ENCODE measurements around the gene SLC25A19.

Gene SLC25A19

GRCh38 chr17:75326226-75326848 lies 37.1 kb upstream of the SLC25A19 start:
- DNase-seq: no peak
- H3K27ac ChIP-seq: no peak overlapping the region
- TF ChIP-seq CTCF (IDR thresholded peaks at IDR 0.05; ENCODE audit: low read depth, low read length, missing control alignments): no peak
- no peak overlapping the region for H3K4me3 ChIP-seq (ENCODE audit: low read depth, low read length)
- H3K36me3 ChIP-seq (replicated peaks): peaks cover 11% of the 10 kb centered on the region
- in situ Hi-C loops (cut with HindIII; ENCODE audit: low pct_ligation_motif_present, low sequenced_read_pairs): no loop called here
- no peaks in the 10 kb centered on the region for H3K27me3 ChIP-seq (replicated peaks)

GRCh38 chr17:75325827-75326225 lies 36.6 kb upstream of the SLC25A19 start:
- no peak for TF ChIP-seq CTCF (IDR thresholded peaks at IDR 0.05; ENCODE audit: low read depth, low read length, missing control alignments)
- Histone ChIP-seq H3K36me3 (replicated peaks) (peaks cover 11% of the 10 kb centered on the region), H3K4me3 (ENCODE audit: low read depth, low read length) (no peak overlapping the region), H3K27ac (no peak overlapping the region), H3K27me3 (replicated peaks) (no peaks in the 10 kb centered on the region)
- DNase-seq: no peak
- in situ Hi-C loops (cut with HindIII; ENCODE audit: low pct_ligation_motif_present, low sequenced_read_pairs): no loop called here

GRCh38 chr17:75325348-75325747 lies 36.1 kb upstream of the SLC25A19 start:
- no peaks in the 10 kb centered on the region for H3K27me3 ChIP-seq (replicated peaks)
- no peak for DNase-seq
- no peak overlapping the region for H3K27ac ChIP-seq
- H3K36me3 ChIP-seq (replicated peaks): peaks cover 10% of the 10 kb centered on the region
- in situ Hi-C loops (cut with HindIII; ENCODE audit: low pct_ligation_motif_present, low sequenced_read_pairs): no loop called here
- TF ChIP-seq CTCF (IDR thresholded peaks at IDR 0.05; ENCODE audit: low read depth, low read length, missing control alignments): no peak
- H3K4me3 ChIP-seq (ENCODE audit: low read depth, low read length): no peak overlapping the region

GRCh38 chr17:75321506-75321905 lies 32.3 kb upstream of the SLC25A19 start:
- H3K27ac ChIP-seq: no peak overlapping the region
- no peaks in the 10 kb centered on the region for H3K27me3 ChIP-seq (replicated peaks)
- DNase-seq: no peak
- no peak overlapping the region for H3K4me3 ChIP-seq (ENCODE audit: low read depth, low read length)
- no peak for TF ChIP-seq CTCF (IDR thresholded peaks at IDR 0.05; ENCODE audit: low read depth, low read length, missing control alignments)
- H3K36me3 ChIP-seq (replicated peaks): peaks cover 15% of the 10 kb centered on the region
- in situ Hi-C loops (cut with HindIII; ENCODE audit: low pct_ligation_motif_present, low sequenced_read_pairs): no loop called here

- in situ Hi-C loops (cut with HindIII; ENCODE audit: low pct_ligation_motif_present, low sequenced_read_pairs): no loop called here
- no peak for TF ChIP-seq CTCF (IDR thresholded peaks at IDR 0.05; ENCODE audit: low read depth, low read length, missing control alignments)
- no peaks in the 10 kb centered on the region for H3K27me3 ChIP-seq (replicated peaks)
- peaks cover 12% of the 10 kb centered on the region for H3K36me3 ChIP-seq (replicated peaks)
- peak; percentile 17 for DNase-seq
- no peak overlapping the region for H3K4me3 ChIP-seq (ENCODE audit: low read depth, low read length)
- no peak overlapping the region for H3K27ac ChIP-seq
Observed at GRCh38 chr17:75319904-75320691, 30.9 kb upstream of the SLC25A19 start.
